Measurements from ENCODE around the gene ITPR3. TPM values are rescaled to one million over a fixed set of nuclear protein-coding genes. Genes with fewer than 3 reads are reported as not detected.

ITPR3 gene
- total and polyA plus RNA-seq, 2 of the 13 experiments (the other 11 are each of a cell fraction or from before 2014, with no cell fraction given) = 3.8 to 21.4 TPM

GRCh38 chr6:33589731-33590530 is 31.2 kb upstream of the ITPR3 start (continued):
- no peak; the same call in 1 of the 2 replicates for TF ChIP-seq TFDP2 (CRISPR knock-in tag; IDR thresholded peaks at IDR 0.05)
- TF ChIP-seq ZNF18 (CRISPR knock-in tag; IDR thresholded peaks at IDR 0.05; ENCODE audit: insufficient replicate concordance) = peak; percentile 44
- no peak for TF ChIP-seq MYNN (CRISPR knock-in tag; IDR thresholded peaks at IDR 0.05; ENCODE audit: low read depth)
- no peak; the same call in 1 of the 2 replicates for TF ChIP-seq ZNF704 (CRISPR knock-in tag; IDR thresholded peaks at IDR 0.05; ENCODE audit: borderline replicate concordance)
- TF ChIP-seq KDM5B (CRISPR knock-in tag; IDR thresholded peaks at IDR 0.05; ENCODE audit: borderline replicate concordance) = peak; percentile 74; the same call in 1 of the 2 replicates
- TF ChIP-seq AGO1 (IDR thresholded peaks at IDR 0.05; ENCODE audit: low read depth, low read length, poor library complexity, severe bottlenecking) = peak; percentile 16
- TF ChIP-seq RARA (CRISPR knock-in tag; IDR thresholded peaks at IDR 0.05) = peak; percentile 91
- TF ChIP-seq GATAD2A (CRISPR knock-in tag; IDR thresholded peaks at IDR 0.05) = peak; percentile 80
- no peak for TF ChIP-seq FOXA1 (IDR thresholded peaks at IDR 0.05)
- peak; percentile 5; the same call in 1 of the 2 replicates for TF ChIP-seq FOXA1 (CRISPR knock-in tag; IDR thresholded peaks at IDR 0.05)
- TF ChIP-seq CEBPG (CRISPR knock-in tag; IDR thresholded peaks at IDR 0.05) = peak; percentile 15; the same call in 1 of the 2 replicates
- TF ChIP-seq ZNF781 (CRISPR knock-in tag; IDR thresholded peaks at IDR 0.05; ENCODE audit: borderline replicate concordance, not compliant biosample characterization) = peak; percentile 25
- TF ChIP-seq HOXD1 (CRISPR knock-in tag; IDR thresholded peaks at IDR 0.05) = 0 out of 2 replicates have a peak, but pooled peaks have one; percentile 19
- TF ChIP-seq ZNF263 (CRISPR knock-in tag; IDR thresholded peaks at IDR 0.05) = peak; percentile 85
- TF ChIP-seq HNF1A (IDR thresholded peaks at IDR 0.05; ENCODE audit: low read depth) = peak; percentile 93
- peak; percentile 96 for TF ChIP-seq HNF1A (CRISPR knock-in tag; IDR thresholded peaks at IDR 0.05; ENCODE audit: borderline replicate concordance)
- no peak for TF ChIP-seq SMYD3 (CRISPR knock-in tag; IDR thresholded peaks at IDR 0.05)
- no peak for TF ChIP-seq FOXM1 (CRISPR knock-in tag; IDR thresholded peaks at IDR 0.05)
- peak; percentile 100 for TF ChIP-seq TFE3 (CRISPR knock-in tag; IDR thresholded peaks at IDR 0.05)
- no peak for TF ChIP-seq ZNF382 (CRISPR knock-in tag; IDR thresholded peaks at IDR 0.05; ENCODE audit: borderline replicate concordance)

Measured in HepG2 (cell line).